ENCODE results near the gene C10orf53. TPM values are rescaled to one million over a fixed set of nuclear protein-coding genes. Genes with fewer than 3 reads are reported as not detected.

The C10orf53 gene
- total RNA-seq, 2 experiments from 2014 or later = not detected

- ChIA-PET POLR2A (no interaction called here), CTCF (no interaction called here)
- Histone ChIP-seq H3K27me3 (ENCODE audit: control insufficient read depth in 1 of 2, insufficient read depth in 2 of 2, low read length in 2 of 2) (peaks cover 2 to 4% of the 10 kb centered on the region in 2 experiments), H3K36me3 (ENCODE audit: insufficient read depth, low read length) (no peaks in the 10 kb centered on the region), H3K27ac (ENCODE audit: low read depth in 1 of 2, low read length in 2 of 2) (no peak overlapping the region), H3K9me3 (ENCODE audit: control insufficient read depth in 1 of 2, insufficient read depth in 1 of 2, low read length in 2 of 2) (peaks cover 5 to 19% of the 10 kb centered on the region in 2 experiments), H3K4me1 (ENCODE audit: insufficient read depth, low read length) (no peaks in the 10 kb centered on the region), H3K4me3 (ENCODE audit: low read length) (no peak overlapping the region)
- TF ChIP-seq CTCF (IDR thresholded peaks at IDR 0.05) = no peak
- peaks cover 20% of the 10 kb centered on the region for H3K27me3 Mint-ChIP-seq
- H3K36me3 Mint-ChIP-seq (ENCODE audit: low read depth) = no peaks in the 10 kb centered on the region
- intact Hi-C loops (cut with DNase I, micrococcal nuclease) = no loop called here
- DNase-seq = no peak
- ATAC-seq (ENCODE audit: poor library complexity) = no peak
- no peaks in the 10 kb centered on the region for H3K4me1 Mint-ChIP-seq (ENCODE audit: low read depth)
- H3K9me3 Mint-ChIP-seq = peaks cover 13% of the 10 kb centered on the region
- H3K27ac Mint-ChIP-seq = no peak overlapping the region
- no peak overlapping the region for H3K4me3 Mint-ChIP-seq
Observed at GRCh38 chr10:49656845-49657493, 22.5 kb upstream of the C10orf53 start.

DNA sequence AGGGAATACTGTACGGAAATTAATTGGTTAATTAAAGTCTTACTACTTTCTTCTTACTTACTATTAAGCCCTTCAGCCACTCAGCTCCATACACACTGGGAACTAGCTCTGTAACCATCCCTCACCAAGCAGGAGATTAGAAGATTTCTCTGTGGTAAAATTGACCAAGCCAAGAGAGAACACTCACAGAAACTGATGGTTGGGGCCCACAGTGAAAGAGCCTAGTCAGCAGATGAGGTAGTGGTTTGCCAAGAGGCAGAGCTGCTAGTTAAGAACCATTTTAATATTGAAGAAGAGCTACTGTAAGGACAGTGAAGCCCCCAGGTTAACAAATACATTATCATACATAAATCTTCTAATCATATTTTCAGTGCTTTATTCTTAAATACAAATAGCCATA, 21.8 kb upstream of the C10orf53 start:
- no peaks in the 10 kb centered on the region for H3K36me3 ChIP-seq (ENCODE audit: insufficient read depth, low read length)
- Mint-ChIP-seq H3K27me3 (peaks cover 16% of the 10 kb centered on the region), H3K27ac (no peak overlapping the region), H3K4me1 (ENCODE audit: low read depth) (no peaks in the 10 kb centered on the region), H3K9me3 (peaks cover 13% of the 10 kb centered on the region), H3K36me3 (ENCODE audit: low read depth) (no peaks in the 10 kb centered on the region), H3K4me3 (no peak overlapping the region)
- ChIA-PET CTCF (no interaction called here), POLR2A (no interaction called here)
- no peak for DNase-seq
- no peak overlapping the region for H3K4me3 ChIP-seq (ENCODE audit: low read length)
- intact Hi-C loops (cut with DNase I, micrococcal nuclease) = no loop called here
- peaks cover 5 to 23% of the 10 kb centered on the region in 2 experiments for H3K9me3 ChIP-seq (ENCODE audit: control insufficient read depth in 1 of 2, insufficient read depth in 1 of 2, low read length in 2 of 2)
- H3K27ac ChIP-seq (ENCODE audit: low read depth in 1 of 2, low read length in 2 of 2) = no peak overlapping the region
- no peaks in the 10 kb centered on the region for H3K4me1 ChIP-seq (ENCODE audit: insufficient read depth, low read length)
- no peak for TF ChIP-seq CTCF (IDR thresholded peaks at IDR 0.05)
- ATAC-seq (ENCODE audit: poor library complexity) = no peak
- H3K27me3 ChIP-seq (ENCODE audit: control insufficient read depth in 1 of 2, insufficient read depth in 2 of 2, low read length in 2 of 2) = peaks cover 2 to 4% of the 10 kb centered on the region in 2 experiments

DNA sequence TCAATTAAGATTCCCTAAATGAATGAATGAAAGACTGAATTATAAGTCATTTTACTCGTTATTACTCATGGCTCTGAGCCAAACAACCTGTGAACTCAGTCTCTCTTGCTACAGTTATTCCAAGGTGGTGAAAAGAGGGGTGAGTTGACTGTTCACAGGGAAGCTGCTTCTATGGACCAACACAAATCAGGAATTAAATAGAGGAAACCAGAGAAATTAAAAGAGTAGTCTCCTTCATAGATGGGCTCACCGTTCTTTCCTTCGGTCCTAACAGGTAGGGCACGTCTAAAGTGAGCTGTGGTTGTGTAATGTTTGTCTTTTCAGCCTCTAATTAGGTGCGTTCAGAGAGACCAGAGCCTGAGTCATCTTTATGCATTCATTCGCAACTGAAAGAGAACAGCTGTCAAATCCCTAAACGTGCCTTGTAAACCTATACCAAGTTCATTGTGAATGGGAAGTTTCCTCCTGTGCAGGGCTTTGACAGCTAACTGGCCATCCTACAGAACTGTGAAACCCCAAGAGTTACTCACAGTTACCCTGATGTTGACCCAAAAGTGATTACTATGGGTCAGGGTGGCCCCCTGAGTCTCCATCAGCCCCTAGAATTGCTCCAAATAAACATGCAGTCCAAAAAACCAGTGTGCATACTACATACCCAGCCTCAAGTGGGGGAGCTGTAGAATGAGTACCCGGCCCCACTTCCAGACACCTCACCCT, 18.2 kb upstream of the C10orf53 start:
- Histone ChIP-seq H3K27ac (ENCODE audit: low read depth in 1 of 2, low read length in 2 of 2) (no peak overlapping the region), H3K27me3 (ENCODE audit: control insufficient read depth in 1 of 2, insufficient read depth in 2 of 2, low read length in 2 of 2) (peaks cover 2 to 7% of the 10 kb centered on the region in 2 experiments), H3K4me3 (ENCODE audit: low read length) (no peak overlapping the region), H3K9me3 (ENCODE audit: control insufficient read depth in 1 of 2, insufficient read depth in 1 of 2, low read length in 2 of 2) (peaks cover 5 to 23% of the 10 kb centered on the region in 2 experiments), H3K36me3 (ENCODE audit: insufficient read depth, low read length) (no peaks in the 10 kb centered on the region), H3K4me1 (ENCODE audit: insufficient read depth, low read length) (no peaks in the 10 kb centered on the region)
- no peak for TF ChIP-seq CTCF (IDR thresholded peaks at IDR 0.05)
- Mint-ChIP-seq H3K4me3 (no peak overlapping the region), H3K9me3 (peaks cover 13% of the 10 kb centered on the region), H3K27me3 (peaks cover 8% of the 10 kb centered on the region), H3K27ac (no peak overlapping the region), H3K36me3 (ENCODE audit: low read depth) (no peaks in the 10 kb centered on the region), H3K4me1 (ENCODE audit: low read depth) (no peaks in the 10 kb centered on the region)
- ChIA-PET POLR2A (no interaction called here), CTCF (no interaction called here)
- no peak for ATAC-seq (ENCODE audit: poor library complexity)
- no peak for DNase-seq
- intact Hi-C loops (cut with DNase I, micrococcal nuclease) = no loop called here
